Activated CD8-positive, alpha-beta memory T cell treated with anti-CD3 and anti-CD28 coated beads for 24 hours (primary cell): ENCODE data around the gene SLC2A4RG.
"Not testable (repeated sequence)": the region's sequence is repeated elsewhere in the genome, so short reads cannot be mapped to it uniquely, and the experiment has no call there.

Source experiments
- DNase-seq: peaks from one replicate; pipeline ENCODE4 v3.0.0-alpha.2; 2020

SLC2A4RG gene

GRCh38 chr20:63758152-63758551 lies 18.6 kb downstream of the SLC2A4RG start:
- no peak for DNase-seq

DNA sequence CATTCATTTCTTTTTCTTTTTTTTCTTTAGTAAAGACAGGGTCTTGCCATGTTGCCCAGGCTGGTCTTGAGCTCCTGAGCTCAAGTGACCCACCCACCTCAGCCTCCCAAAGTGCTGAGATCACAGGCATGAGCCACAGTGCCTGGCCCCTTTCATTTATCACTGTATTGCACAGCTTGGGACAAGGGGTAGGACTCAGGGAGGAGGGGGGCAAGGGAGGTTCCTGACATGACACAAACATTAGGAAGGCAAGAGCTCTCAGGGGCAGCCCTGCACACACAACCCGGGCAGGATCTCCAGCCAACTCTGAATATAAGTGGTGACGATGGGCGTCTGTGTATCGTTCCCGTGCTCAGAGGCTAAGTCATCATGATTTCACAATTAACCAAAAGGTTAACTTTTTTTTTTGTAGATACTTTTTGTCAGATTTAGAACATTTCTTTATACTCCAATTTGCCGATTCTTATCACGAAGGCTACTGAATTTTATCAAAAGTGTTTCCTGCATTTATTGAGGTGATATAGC lies 19.9 kb downstream of the SLC2A4RG start:
- DNase-seq, result no peak

DNA sequence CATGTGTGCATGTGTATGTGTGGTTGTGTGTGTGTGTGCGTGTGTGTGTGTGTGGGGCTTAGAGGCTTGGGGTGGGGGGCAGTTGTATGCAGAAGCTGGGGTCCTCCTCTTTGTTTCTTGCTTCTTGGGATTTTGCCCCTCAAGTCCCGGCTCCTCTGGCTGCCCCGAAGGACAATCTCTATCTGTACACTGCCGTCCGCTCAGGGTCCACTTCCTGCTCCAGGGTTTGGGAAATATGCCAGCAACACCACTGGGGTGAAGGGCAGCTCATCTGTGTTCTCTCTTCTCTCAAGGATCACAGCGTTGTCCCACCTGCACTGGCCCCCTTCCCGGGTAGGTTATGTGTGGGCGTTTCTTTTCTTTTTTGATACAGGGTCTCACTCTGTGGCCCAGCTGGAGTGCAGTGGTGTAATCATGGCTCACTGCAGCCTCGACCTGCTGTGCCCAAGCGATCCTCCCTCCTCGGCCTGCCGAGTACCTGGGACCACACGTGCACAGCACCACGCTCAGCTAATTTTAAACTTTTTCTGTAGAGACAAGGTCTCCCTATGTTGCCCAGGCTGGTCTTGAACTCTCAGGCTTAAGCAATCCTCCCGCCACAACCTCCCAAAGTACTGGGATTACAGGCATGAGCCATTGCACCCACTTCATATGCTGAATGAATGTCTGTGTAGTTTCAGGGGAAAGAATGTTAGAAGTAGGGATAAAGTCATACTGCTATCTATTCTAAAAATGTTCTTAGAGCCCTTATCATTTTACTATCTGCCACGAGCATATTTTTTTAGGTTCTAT lies 25.7 kb downstream of the SLC2A4RG start:
- DNase-seq, result no peak

- DNase-seq, result no peak
These were observed 26.3 kb downstream of the SLC2A4RG start for GRCh38 chr20:63765902-63766301.

- DNase-seq, result no peak
These were observed 27.3 kb downstream of the SLC2A4RG start for GRCh38 chr20:63766695-63767426.

GRCh38 chr20:63767456-63767855 lies 27.9 kb downstream of the SLC2A4RG start:
- no peak for DNase-seq

GRCh38 chr20:63767886-63768285 lies 28.3 kb downstream of the SLC2A4RG start:
- no peak for DNase-seq

GRCh38 chr20:63768591-63769515 lies 29.3 kb downstream of the SLC2A4RG start:
- DNase-seq, result no peak

DNA sequence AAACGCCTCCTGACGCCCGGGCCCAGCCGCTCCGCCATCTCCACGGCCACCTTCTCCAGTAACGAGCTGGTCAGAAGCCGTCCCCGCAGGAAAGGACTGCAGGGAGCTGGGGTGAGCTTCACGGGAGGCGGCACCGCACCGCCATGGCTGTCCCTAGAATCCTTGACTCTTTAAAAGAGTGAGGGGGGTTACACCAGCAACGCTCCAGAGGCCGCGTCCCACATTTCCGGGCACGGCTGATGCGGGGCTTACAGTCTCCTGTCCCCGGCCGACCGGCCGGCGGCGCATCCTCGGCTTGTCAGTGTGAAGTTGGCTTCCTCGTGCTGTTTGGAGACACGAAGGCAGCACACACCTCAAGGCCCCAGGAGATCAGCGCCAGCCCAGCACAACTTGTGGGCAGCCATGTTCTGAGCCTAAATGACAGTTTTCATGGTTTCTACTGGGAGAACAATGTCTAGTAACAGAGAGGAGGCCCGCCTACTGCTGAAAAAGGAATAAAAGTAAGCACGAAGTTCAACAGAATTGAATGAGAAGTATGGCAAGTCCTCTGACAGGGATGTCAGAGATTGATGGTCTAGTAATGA lies 30.4 kb downstream of the SLC2A4RG start:
- DNase-seq, result no peak

DNA sequence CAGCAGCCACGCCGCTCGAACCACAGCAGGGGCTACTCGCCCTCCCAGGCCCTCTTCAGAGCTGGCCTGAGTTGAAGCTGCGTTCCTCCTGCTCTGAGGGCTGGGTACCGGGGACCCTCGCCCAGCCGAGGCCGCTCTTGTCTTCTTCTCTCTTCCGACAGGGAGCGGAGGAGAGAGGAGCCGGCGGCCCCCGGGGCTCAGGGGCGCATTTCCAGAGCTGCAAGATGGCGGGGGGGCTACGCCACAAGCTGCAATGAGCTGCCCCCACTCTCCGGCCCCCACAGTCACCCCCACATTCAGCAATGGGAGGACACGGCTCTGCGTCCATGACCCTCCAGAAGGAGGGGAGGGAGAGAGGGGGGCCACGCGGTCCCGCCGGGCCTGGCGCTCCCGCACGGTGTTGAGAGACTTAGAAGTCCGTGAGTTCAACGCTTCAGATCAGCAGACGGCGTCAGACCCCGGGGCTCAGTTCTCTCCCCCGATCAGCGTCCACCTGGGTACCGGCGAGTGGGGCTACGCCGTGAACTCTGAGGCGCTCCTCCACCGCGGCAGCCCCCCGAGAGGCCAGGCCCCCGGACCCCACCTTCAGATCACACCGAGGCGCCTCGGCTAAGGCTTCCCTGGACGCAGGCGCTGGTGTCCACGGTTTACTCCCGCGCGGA lies 31.6 kb downstream of the SLC2A4RG start:
- no peak for DNase-seq

DNA sequence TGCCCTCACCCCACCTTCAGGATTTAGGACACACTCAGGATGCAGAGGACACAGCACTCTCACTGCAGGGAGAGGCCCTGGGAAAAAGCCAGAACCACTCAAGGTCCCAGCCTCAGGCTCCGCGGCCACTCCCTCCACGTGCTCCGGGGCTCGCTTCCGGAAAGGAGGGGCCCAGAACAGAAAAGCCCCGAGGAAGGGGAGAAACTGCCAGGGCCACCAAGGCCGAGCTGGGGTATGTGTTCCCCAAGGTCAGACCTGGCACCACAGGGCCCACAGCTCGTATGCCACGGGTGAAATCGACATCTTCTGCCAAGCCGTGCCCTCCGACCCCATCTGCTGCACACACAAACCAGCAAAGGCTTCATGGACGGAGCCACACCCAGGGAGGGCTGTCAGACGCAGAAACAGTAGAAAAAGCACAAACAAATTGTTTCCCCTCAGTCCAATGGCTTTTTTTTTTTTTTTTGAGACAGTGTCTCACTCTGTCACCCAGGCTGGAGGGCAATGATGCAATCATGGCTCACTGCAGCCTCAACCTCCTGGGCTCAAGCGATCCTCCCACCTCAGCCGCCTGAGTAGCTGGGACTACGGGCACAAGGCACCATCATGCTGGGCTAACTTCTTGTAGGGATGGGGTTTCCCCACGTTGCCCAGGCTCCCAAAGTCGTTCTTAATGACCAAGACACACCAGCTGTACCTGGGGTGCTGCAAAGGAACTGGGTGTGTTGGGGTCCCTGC lies 33.4 kb downstream of the SLC2A4RG start:
- no peak for DNase-seq

GRCh38 chr20:63773571-63774241 lies 34.1 kb downstream of the SLC2A4RG start:
- DNase-seq, result no peak

- DNase-seq, result no peak
These were observed 34.7 kb downstream of the SLC2A4RG start for GRCh38 chr20:63774306-63774705.

- no peak for DNase-seq
These were observed 35.8 kb downstream of the SLC2A4RG start for GRCh38 chr20:63775096-63775978.

DNA sequence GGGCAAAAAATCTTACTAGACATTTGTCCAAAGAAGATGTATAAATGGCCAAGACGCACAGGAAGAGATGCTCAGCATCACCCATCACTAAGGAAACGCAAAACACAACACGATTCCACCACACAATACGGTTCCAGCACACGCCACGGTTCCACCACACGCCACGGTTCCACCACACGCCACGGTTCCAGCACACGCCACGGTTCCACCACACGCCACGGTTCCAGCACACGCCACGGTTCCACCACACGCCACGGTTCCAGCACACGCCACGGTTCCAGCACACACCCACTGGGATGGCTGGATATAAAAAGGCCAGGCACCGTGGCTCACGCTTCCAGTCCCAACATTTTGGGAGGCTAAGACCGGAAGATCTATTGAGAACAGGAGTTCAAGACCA lies 37.3 kb downstream of the SLC2A4RG start:
- not testable (repeated sequence) for DNase-seq

- DNase-seq, result no peak
These were observed 38.0 kb downstream of the SLC2A4RG start for GRCh38 chr20:63777614-63778013.

DNA sequence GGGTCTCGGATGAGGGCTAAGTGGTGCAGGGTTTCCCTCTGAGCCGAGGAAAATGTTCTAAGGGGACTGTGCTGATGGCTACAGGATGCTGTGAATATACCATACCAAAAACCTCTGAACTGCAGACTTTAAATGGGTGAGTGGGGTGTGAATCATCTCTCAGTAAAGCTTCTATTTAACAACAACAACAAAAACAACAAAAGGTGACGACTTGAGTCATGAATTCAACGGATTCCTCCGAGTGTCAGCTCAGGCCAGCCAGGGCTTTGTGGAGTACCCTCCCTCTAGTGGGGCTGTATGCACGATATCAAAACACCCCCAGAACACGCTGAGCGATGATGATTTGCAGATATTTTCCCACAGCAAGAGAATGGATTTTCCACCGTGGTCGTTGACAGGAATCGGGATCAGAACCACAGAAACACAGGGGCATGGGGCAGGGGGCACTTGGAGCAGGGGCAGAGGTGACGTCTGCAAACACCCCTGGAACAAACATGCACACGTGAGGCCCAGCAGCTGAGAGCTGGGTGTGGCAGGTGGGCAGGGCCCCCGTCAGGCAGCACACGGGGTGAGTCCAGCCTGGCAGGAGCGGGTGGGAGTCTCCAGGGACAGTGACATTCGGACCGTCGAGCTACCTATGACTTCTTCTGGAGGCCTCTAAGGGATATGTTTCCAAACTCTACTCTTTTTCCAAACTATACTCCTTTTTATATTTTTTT lies 38.6 kb downstream of the SLC2A4RG start:
- DNase-seq, result no peak

- DNase-seq, result no peak
These were observed 39.3 kb downstream of the SLC2A4RG start for GRCh38 chr20:63778857-63779256.

DNA sequence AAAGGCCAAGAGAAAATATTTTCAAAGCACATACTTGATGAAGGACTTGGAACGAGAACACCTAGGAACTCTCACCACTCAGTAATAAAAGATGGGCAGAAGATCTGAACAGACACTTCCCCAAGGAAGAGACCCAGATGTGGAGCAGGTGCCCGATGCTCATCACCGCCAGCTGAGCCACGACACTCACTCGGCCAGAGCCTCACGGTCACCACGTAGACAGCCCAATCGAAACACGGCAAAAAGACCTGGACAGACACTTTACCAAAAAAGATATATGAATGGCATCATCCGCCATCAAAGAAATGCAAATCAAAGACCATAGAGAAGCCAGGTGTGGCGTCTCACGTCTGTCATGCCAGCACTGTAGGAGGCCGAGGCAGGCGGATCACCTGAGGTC lies 41.6 kb downstream of the SLC2A4RG start:
- DNase-seq, result no peak
